Thyroid gland (tissue), 4 donors: Measurements from ENCODE around the gene NAP1L4. TPM values are rescaled to one million over a fixed set of nuclear protein-coding genes. Genes with fewer than 3 reads are reported as not detected.
A peak's percentile ranks its signal among the peaks of the same experiment; 100 is the strongest.

ENCODE experiments used
- DNase-seq, 2 donors: peaks; one replicate each; pipeline ENCODE4 v3.0.0-alpha.2; 2019
- H3K27ac ChIP-seq, 3 donors: fragments of 200-600 bp; sonication (generic); 1 replicate in 2 of 3; 2 replicates in 1 of 3; pipeline ENCODE4 v1.5.1; 2016 to 2019; ENCODE audit warnings: mild to moderate bottlenecking in 1 of 3, moderate library complexity in 1 of 3
- H3K27me3 ChIP-seq: fragments of 200-600 bp; sonication (generic); one replicate; pipeline ENCODE4 v1.5.1; 2019
- H3K36me3 ChIP-seq, 2 donors: fragments of 200-600 bp; sonication (generic); one replicate each; pipeline ENCODE4 v1.5.1; 2016 to 2019
- H3K4me1 ChIP-seq, 2 donors: fragments of 200-600 bp; sonication (generic); one replicate each; pipeline ENCODE4 v1.5.1; 2017 to 2019
- H3K4me3 ChIP-seq, 3 donors: fragments of 200-600 bp; sonication (generic); replicated peaks in 1 of 3; 1 replicate in 2 of 3; 2 replicates in 1 of 3; pipeline ENCODE4 v1.5.1; 2016; ENCODE audit warnings: mild to moderate bottlenecking in 1 of 3
- H3K9me3 ChIP-seq: fragments of 200-600 bp; sonication (generic); one replicate; pipeline ENCODE4 v1.5.1; 2017
- POLR2A ChIP-seq, 2 donors: fragments of 450-650 bp; IDR thresholded peaks; one replicate each; pipeline ENCODE4 v1.6.1; 2017; ENCODE audit warnings: antibody characterized with exemption in 2 of 2, mild to moderate bottlenecking in 2 of 2, moderate library complexity in 1 of 2
- WGBS, 2 donors: methylation state at CpG; one replicate each; pipeline ENCODE4 v1.1.5; 2017; 5-methylcytosine and 5-hydroxymethylcytosine counted together
- intact Hi-C: fragments of 100-400 bp; cut with DNase I; formaldehyde crosslinking; loops from one replicate; pipeline ENCODE4 v1.15.1; 2023
- total RNA-seq, 4 donors: library from RNA; depleted of rRNA; stranded (reverse); fragments of >200 nt; gene quantifications; one replicate each; pipeline ENCODE4 v1.2.3, GENCODE V29; 2016
- TF ChIP-seq, protein P1 (sequence below), 6 experiments: fragments of 200-600 bp in 3 of 6; fragments of 450-650 bp in 3 of 6; sonication (generic) in 3 of 6; IDR thresholded peaks; one replicate each; pipeline ENCODE4 v1.5.1; 2016 to 2019; ENCODE audit warnings: antibody characterized with exemption in 6 of 6, mild to moderate bottlenecking in 2 of 6, inconsistent platforms in 1 of 6, moderate library complexity in 1 of 6

The NAP1L4 gene
- total RNA-seq, 4 donors from 2014 or later: 104 to 117 (median 108) TPM

DNA sequence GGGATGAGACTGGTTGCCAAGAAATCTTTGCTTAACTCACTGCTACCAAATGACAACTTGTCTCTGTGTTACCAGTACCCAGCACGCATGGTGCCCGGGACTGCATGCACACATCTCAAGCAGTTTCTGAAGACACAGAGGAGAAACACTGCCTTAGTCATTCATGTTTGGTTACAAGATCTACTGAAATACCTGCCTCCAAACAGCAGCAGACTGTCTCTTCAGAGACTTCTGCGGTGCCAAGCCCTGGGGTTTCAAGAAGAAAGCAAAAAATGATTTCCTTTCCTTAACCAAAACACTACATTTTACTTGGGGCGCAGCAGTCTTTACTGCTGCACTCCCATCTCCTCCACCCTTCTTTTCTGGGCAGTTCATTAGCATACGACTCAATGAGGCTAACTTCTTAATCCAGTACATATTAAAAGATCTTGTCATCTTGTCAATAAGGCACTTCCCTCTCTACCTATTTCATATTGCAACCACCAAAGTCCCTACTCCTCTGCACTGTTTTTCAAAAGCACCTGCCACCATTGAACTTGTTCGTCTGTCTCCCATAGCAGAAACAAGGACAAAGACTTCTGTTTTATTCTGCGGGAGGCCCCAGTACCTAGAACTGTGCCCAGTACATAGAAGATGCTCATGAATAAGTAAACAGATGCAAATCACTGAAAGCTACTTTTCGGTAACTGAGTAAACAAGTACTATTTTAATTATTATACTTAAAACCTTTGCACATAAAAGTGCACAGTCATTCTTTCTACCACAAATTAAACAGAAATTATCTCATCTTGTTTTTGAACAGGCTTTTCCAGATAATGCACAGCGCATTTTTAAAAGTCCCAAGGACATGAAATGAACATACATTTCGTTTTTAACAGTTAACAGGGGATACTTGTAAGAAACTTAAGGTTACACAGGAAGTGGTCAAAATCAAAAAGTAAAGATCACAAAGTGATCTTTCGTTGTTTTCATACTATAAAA lies 4.0 kb downstream of the NAP1L4 start:
- TF ChIP-seq POLR2A (IDR thresholded peaks at IDR 0.05): no peak
- TF ChIP-seq, protein P1, sequence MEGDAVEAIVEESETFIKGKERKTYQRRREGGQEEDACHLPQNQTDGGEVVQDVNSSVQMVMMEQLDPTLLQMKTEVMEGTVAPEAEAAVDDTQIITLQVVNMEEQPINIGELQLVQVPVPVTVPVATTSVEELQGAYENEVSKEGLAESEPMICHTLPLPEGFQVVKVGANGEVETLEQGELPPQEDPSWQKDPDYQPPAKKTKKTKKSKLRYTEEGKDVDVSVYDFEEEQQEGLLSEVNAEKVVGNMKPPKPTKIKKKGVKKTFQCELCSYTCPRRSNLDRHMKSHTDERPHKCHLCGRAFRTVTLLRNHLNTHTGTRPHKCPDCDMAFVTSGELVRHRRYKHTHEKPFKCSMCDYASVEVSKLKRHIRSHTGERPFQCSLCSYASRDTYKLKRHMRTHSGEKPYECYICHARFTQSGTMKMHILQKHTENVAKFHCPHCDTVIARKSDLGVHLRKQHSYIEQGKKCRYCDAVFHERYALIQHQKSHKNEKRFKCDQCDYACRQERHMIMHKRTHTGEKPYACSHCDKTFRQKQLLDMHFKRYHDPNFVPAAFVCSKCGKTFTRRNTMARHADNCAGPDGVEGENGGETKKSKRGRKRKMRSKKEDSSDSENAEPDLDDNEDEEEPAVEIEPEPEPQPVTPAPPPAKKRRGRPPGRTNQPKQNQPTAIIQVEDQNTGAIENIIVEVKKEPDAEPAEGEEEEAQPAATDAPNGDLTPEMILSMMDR (IDR thresholded peaks at IDR 0.05): no peak
- Histone ChIP-seq H3K36me3 (no peaks in the 10 kb centered on the region), H3K27ac (no peak overlapping the region), H3K4me1 (peaks cover 32 to 44% of the 10 kb centered on the region in 2 donors), H3K27me3 (no peaks in the 10 kb centered on the region), H3K4me3 (no peak overlapping the region), H3K9me3 (no peaks in the 10 kb centered on the region)
- intact Hi-C loops: no loop called here
- no peak for DNase-seq
- WGBS, 2 donors: 66 to 68% methylated on average over 11 of the region's 11 CpGs

- intact Hi-C loops: no loop called here
Measured at GRCh38 chr11:2983908-2984307, 8.2 kb downstream of the NAP1L4 start.

DNA sequence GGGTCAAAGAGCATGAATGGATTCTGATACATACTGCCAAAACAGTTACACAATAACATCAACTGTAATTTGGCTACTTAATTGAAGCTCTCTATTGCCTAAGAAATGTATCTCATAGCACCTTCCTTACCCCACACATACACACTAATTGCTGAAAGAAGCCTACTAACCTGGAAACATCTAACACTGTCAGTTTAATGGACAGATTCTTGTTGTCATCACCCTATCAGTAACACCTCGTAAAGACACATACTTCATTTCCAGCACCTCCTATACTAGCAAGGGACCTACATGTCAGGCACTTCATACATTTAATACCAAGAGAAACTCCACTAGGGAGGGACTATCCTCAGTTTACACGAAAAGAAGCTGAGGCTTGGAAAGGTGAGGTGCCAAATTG lies 9.9 kb downstream of the NAP1L4 start:
- H3K4me1 ChIP-seq: peaks cover 18 to 25% of the 10 kb centered on the region in 2 donors
- no peaks in the 10 kb centered on the region for H3K9me3 ChIP-seq
- 75 to 77% methylated on average over 2 of the region's 2 CpGs for WGBS, 2 donors
- peak overlapping the region in 1 of 3 donors; percentile 10 for H3K27ac ChIP-seq
- H3K36me3 ChIP-seq: peaks cover 9 to 22% of the 10 kb centered on the region in 2 donors
- intact Hi-C loops: no loop called here
- no peak for TF ChIP-seq POLR2A (IDR thresholded peaks at IDR 0.05)
- TF ChIP-seq, protein P1 (IDR thresholded peaks at IDR 0.05): no peak
- no peaks in the 10 kb centered on the region for H3K27me3 ChIP-seq
- DNase-seq: no peak
- H3K4me3 ChIP-seq: no peak overlapping the region

More at GRCh38 chr11:2983908-2984307, 8.2 kb downstream of the NAP1L4 start:
- TF ChIP-seq, protein P1 (IDR thresholded peaks at IDR 0.05): no peak
- no peak for TF ChIP-seq POLR2A (IDR thresholded peaks at IDR 0.05)
- DNase-seq: no peak
- WGBS, 2 donors: 95 to 98% methylated on average over 4 of the region's 4 CpGs
- H3K4me1 ChIP-seq: peaks cover 30 to 37% of the 10 kb centered on the region in 2 donors
- H3K27me3 ChIP-seq: no peaks in the 10 kb centered on the region
- H3K36me3 ChIP-seq: peaks cover 0 to 5% of the 10 kb centered on the region in 2 donors
- no peak overlapping the region for H3K27ac ChIP-seq
- H3K9me3 ChIP-seq: no peaks in the 10 kb centered on the region
- H3K4me3 ChIP-seq: no peak overlapping the region

GRCh38 chr11:2981130-2981529 lies 11.0 kb downstream of the NAP1L4 start:
- peaks cover 18 to 25% of the 10 kb centered on the region in 2 donors for H3K4me1 ChIP-seq
- intact Hi-C loops: no loop called here
- DNase-seq: no peak
- H3K4me3 ChIP-seq: no peak overlapping the region
- no peaks in the 10 kb centered on the region for H3K27me3 ChIP-seq
- no peaks in the 10 kb centered on the region for H3K9me3 ChIP-seq
- H3K36me3 ChIP-seq: peaks cover 16 to 27% of the 10 kb centered on the region in 2 donors
- TF ChIP-seq, protein P1 (IDR thresholded peaks at IDR 0.05): no peak
- TF ChIP-seq POLR2A (IDR thresholded peaks at IDR 0.05): no peak
- H3K27ac ChIP-seq: no peak overlapping the region
- WGBS, 2 donors: 88 to 91% methylated on average over 8 of the region's 8 CpGs
